Glutamatergic neuron (in vitro differentiated cells): ENCODE results near the gene SLC25A36. TPM values are rescaled to one million over a fixed set of nuclear protein-coding genes. Genes with fewer than 3 reads are reported as not detected.

Experiments used
- DNase-seq: peaks from one replicate; pipeline ENCODE4 v3.0.0; 2022
- H3K27ac Mint-ChIP-seq: one replicate; pipeline ENCODE4 v1.8.0; 2020; ENCODE audit warnings: mild to moderate bottlenecking, mixed read lengths, inconsistent platforms; ENCODE audit not compliant: unreplicated experiment
- H3K27me3 Mint-ChIP-seq: one replicate; pipeline ENCODE4 v1.8.0; 2020; ENCODE audit warnings: mild to moderate bottlenecking, moderate library complexity, mixed read lengths, inconsistent platforms; ENCODE audit not compliant: unreplicated experiment
- H3K36me3 Mint-ChIP-seq: one replicate; pipeline ENCODE4 v1.8.0; 2020; ENCODE audit warnings: mild to moderate bottlenecking, mixed read lengths, inconsistent platforms; ENCODE audit not compliant: unreplicated experiment
- H3K4me1 Mint-ChIP-seq: one replicate; pipeline ENCODE4 v1.8.0; 2020; ENCODE audit warnings: mild to moderate bottlenecking, low read depth, mixed read lengths, inconsistent platforms; ENCODE audit not compliant: unreplicated experiment
- H3K4me3 Mint-ChIP-seq: one replicate; pipeline ENCODE4 v1.8.0; 2020; ENCODE audit warnings: mild to moderate bottlenecking, mixed read lengths, inconsistent platforms; ENCODE audit not compliant: unreplicated experiment
- H3K9me3 Mint-ChIP-seq: one replicate; pipeline ENCODE4 v1.8.0; 2020; ENCODE audit warnings: mild to moderate bottlenecking, moderate library complexity, mixed read lengths, inconsistent platforms; ENCODE audit not compliant: unreplicated experiment
- CTCF ChIP-seq: fragments of 200-600 bp; sonication (generic); IDR thresholded peaks from one replicate; pipeline ENCODE4 v1.5.0; 2021; ENCODE audit not compliant: partially characterized antibody, unreplicated experiment
- total RNA-seq: library from RNA; stranded (reverse); fragmentation: NEBNext Ultra II Directional; extraction: Animal tissue kit (Norgen Biotek cat#: 25700); gene quantifications from one replicate; pipeline ENCODE4 v1.2.1, GENCODE V29; 2021; ENCODE audit not compliant: unreplicated experiment

Gene SLC25A36
- total RNA-seq, 1 donor from 2014 or later = 146 TPM

- DNase-seq = peak; percentile 24
- no peak for TF ChIP-seq CTCF
- Mint-ChIP-seq H3K36me3 (no peaks in the 10 kb centered on the region), H3K9me3 (no peaks in the 10 kb centered on the region), H3K4me3 (peak overlapping the region; percentile 82), H3K4me1 (no peaks in the 10 kb centered on the region), H3K27me3 (no peaks in the 10 kb centered on the region), H3K27ac (peak overlapping the region; percentile 77)
These were observed 30.8 kb upstream of the SLC25A36 start for GRCh38 chr3:140910860-140911259.

GRCh38 chr3:140911822-140912221, 29.8 kb upstream of the SLC25A36 start:
- DNase-seq = no peak
- Mint-ChIP-seq H3K9me3 (no peaks in the 10 kb centered on the region), H3K27me3 (no peaks in the 10 kb centered on the region), H3K36me3 (no peaks in the 10 kb centered on the region), H3K27ac (no peak overlapping the region), H3K4me3 (no peak overlapping the region), H3K4me1 (no peaks in the 10 kb centered on the region)
- TF ChIP-seq CTCF = no peak

- H3K27me3 Mint-ChIP-seq = no peaks in the 10 kb centered on the region
- H3K9me3 Mint-ChIP-seq = no peaks in the 10 kb centered on the region
These were observed 27.9 kb upstream of the SLC25A36 start for GRCh38 chr3:140913728-140914127.

GRCh38 chr3:140914384-140914945, 27.2 kb upstream of the SLC25A36 start:
- Mint-ChIP-seq H3K27me3 (no peaks in the 10 kb centered on the region), H3K9me3 (no peaks in the 10 kb centered on the region), H3K4me1 (no peaks in the 10 kb centered on the region), H3K4me3 (no peak overlapping the region), H3K27ac (no peak overlapping the region), H3K36me3 (no peaks in the 10 kb centered on the region)
- no peak for TF ChIP-seq CTCF
- DNase-seq = no peak

More at GRCh38 chr3:140913728-140914127, 27.9 kb upstream of the SLC25A36 start:
- Mint-ChIP-seq H3K36me3 (no peaks in the 10 kb centered on the region), H3K27ac (no peak overlapping the region), H3K4me3 (no peak overlapping the region), H3K4me1 (no peaks in the 10 kb centered on the region)
- no peak for DNase-seq
- TF ChIP-seq CTCF = no peak

- no peak for DNase-seq
- no peak for TF ChIP-seq CTCF
- Mint-ChIP-seq H3K4me1 (no peaks in the 10 kb centered on the region), H3K27ac (no peak overlapping the region), H3K27me3 (no peaks in the 10 kb centered on the region), H3K36me3 (no peaks in the 10 kb centered on the region), H3K4me3 (no peak overlapping the region), H3K9me3 (no peaks in the 10 kb centered on the region)
These were observed 25.0 kb upstream of the SLC25A36 start for GRCh38 chr3:140916603-140917002.
